Stomach smooth muscle (tissue), 2 donors: ENCODE data around the gene SLC8A2.

Experiments used
- H3K27ac ChIP-seq: one replicate; pipeline ENCODE4 v1.7.0; 2013; ENCODE audit warnings: mild to moderate bottlenecking, low read length, inconsistent platforms
- H3K27me3 ChIP-seq, 2 donors: one replicate each; pipeline ENCODE4 v1.7.0; 2013; ENCODE audit warnings: low read length in 2 of 2; ENCODE audit not compliant: insufficient read depth in 2 of 2, control insufficient read depth in 1 of 2
- H3K36me3 ChIP-seq, 2 donors: one replicate each; pipeline ENCODE4 v1.7.0; 2013; ENCODE audit warnings: low read length in 2 of 2; ENCODE audit not compliant: control insufficient read depth in 2 of 2, insufficient read depth in 2 of 2
- H3K4me1 ChIP-seq: one replicate; pipeline ENCODE4 v1.7.0; 2013; ENCODE audit warnings: low read length; ENCODE audit not compliant: control insufficient read depth, insufficient read depth
- H3K4me3 ChIP-seq, 2 donors: one replicate each; pipeline ENCODE4 v1.7.0; 2013; ENCODE audit warnings: low read length in 2 of 2
- H3K9ac ChIP-seq, 2 donors: one replicate each; pipeline ENCODE4 v1.7.0; 2013; ENCODE audit warnings: low read length in 2 of 2, mild to moderate bottlenecking in 1 of 2
- H3K9me3 ChIP-seq, 2 donors: one replicate each; pipeline ENCODE4 v1.7.0; 2013; ENCODE audit warnings: low read length in 2 of 2; ENCODE audit not compliant: control insufficient read depth in 2 of 2
- donor health status: healthy.
- donor health status: Pancreatic carcinoma.

The SLC8A2 gene

GRCh38 chr19:47473336-47473735 lies 1.6 kb upstream of the SLC8A2 start:
- no peaks in the 10 kb centered on the region for H3K36me3 ChIP-seq
- H3K9ac ChIP-seq: no peak overlapping the region
- H3K27ac ChIP-seq: no peak overlapping the region
- H3K4me3 ChIP-seq: no peak overlapping the region
- peaks cover 0 to 2% of the 10 kb centered on the region in 2 donors for H3K27me3 ChIP-seq
- peaks cover 35% of the 10 kb centered on the region for H3K4me1 ChIP-seq
- H3K9me3 ChIP-seq: no peaks in the 10 kb centered on the region

- Histone ChIP-seq H3K36me3 (no peaks in the 10 kb centered on the region), H3K27ac (peak overlapping the region; percentile 67), H3K27me3 (peaks cover 0 to 2% of the 10 kb centered on the region in 2 donors), H3K4me3 (peak overlapping the region; percentile 72 to 78), H3K9ac (peak overlapping the region; percentile 74 to 76), H3K9me3 (no peaks in the 10 kb centered on the region), H3K4me1 (peaks cover 38% of the 10 kb centered on the region)
Measured at GRCh38 chr19:47471381-47471732, 336 bp downstream of the SLC8A2 start.

- H3K4me3 ChIP-seq: peak overlapping the region; percentile 72 to 78
- no peaks in the 10 kb centered on the region for H3K9me3 ChIP-seq
- peak overlapping the region; percentile 67 for H3K27ac ChIP-seq
- H3K9ac ChIP-seq: peak overlapping the region; percentile 74 to 76
- no peaks in the 10 kb centered on the region for H3K36me3 ChIP-seq
- peaks cover 38% of the 10 kb centered on the region for H3K4me1 ChIP-seq
- H3K27me3 ChIP-seq: peaks cover 0 to 2% of the 10 kb centered on the region in 2 donors
Measured at GRCh38 chr19:47470447-47471195, 1.1 kb downstream of the SLC8A2 start.

GRCh38 chr19:47469719-47470118 lies 2.0 kb downstream of the SLC8A2 start:
- Histone ChIP-seq H3K4me3 (peak overlapping the region; percentile 72 to 78), H3K9me3 (no peaks in the 10 kb centered on the region), H3K27ac (peak overlapping the region; percentile 67), H3K27me3 (peaks cover 0 to 3% of the 10 kb centered on the region in 2 donors), H3K36me3 (peaks cover 3 to 4% of the 10 kb centered on the region in 2 donors), H3K9ac (peak overlapping the region; percentile 51 to 61), H3K4me1 (peaks cover 38% of the 10 kb centered on the region)

GRCh38 chr19:47469363-47469700 lies 2.4 kb downstream of the SLC8A2 start:
- Histone ChIP-seq H3K9ac (peak overlapping the region in 1 of 2 donors; percentile 61), H3K27ac (peak overlapping the region; percentile 67), H3K27me3 (peaks cover 0 to 3% of the 10 kb centered on the region in 2 donors), H3K9me3 (no peaks in the 10 kb centered on the region), H3K36me3 (peaks cover 3 to 5% of the 10 kb centered on the region in 2 donors), H3K4me3 (peak overlapping the region; percentile 72 to 78), H3K4me1 (peaks cover 38% of the 10 kb centered on the region)

- Histone ChIP-seq H3K27me3 (peaks cover 0 to 3% of the 10 kb centered on the region in 2 donors), H3K27ac (peak overlapping the region; percentile 67), H3K4me1 (peaks cover 38% of the 10 kb centered on the region), H3K4me3 (no peak overlapping the region), H3K9me3 (no peaks in the 10 kb centered on the region), H3K36me3 (peaks cover 3 to 5% of the 10 kb centered on the region in 2 donors), H3K9ac (no peak overlapping the region)
Measured at GRCh38 chr19:47467914-47468313, 3.8 kb downstream of the SLC8A2 start.

- no peak overlapping the region for H3K4me3 ChIP-seq
- no peak overlapping the region for H3K9ac ChIP-seq
- H3K4me1 ChIP-seq: peaks cover 29% of the 10 kb centered on the region
- H3K27me3 ChIP-seq: peaks cover 0 to 3% of the 10 kb centered on the region in 2 donors
- peaks cover 3 to 10% of the 10 kb centered on the region in 2 donors for H3K36me3 ChIP-seq
- H3K27ac ChIP-seq: no peak overlapping the region
- no peaks in the 10 kb centered on the region for H3K9me3 ChIP-seq
Measured at GRCh38 chr19:47465957-47466356, 5.7 kb downstream of the SLC8A2 start.

GRCh38 chr19:47464675-47465419 lies 6.8 kb downstream of the SLC8A2 start:
- Histone ChIP-seq H3K9me3 (no peaks in the 10 kb centered on the region), H3K4me1 (peaks cover 18% of the 10 kb centered on the region), H3K4me3 (no peak overlapping the region), H3K36me3 (peaks cover 3 to 10% of the 10 kb centered on the region in 2 donors), H3K9ac (no peak overlapping the region), H3K27me3 (peaks cover 0 to 4% of the 10 kb centered on the region in 2 donors), H3K27ac (no peak overlapping the region)

GRCh38 chr19:47461876-47462275 lies 9.8 kb downstream of the SLC8A2 start:
- Histone ChIP-seq H3K36me3 (peaks cover 3 to 10% of the 10 kb centered on the region in 2 donors), H3K27me3 (peaks cover 0 to 8% of the 10 kb centered on the region in 2 donors), H3K9me3 (no peaks in the 10 kb centered on the region), H3K4me1 (no peaks in the 10 kb centered on the region), H3K9ac (no peak overlapping the region), H3K4me3 (no peak overlapping the region), H3K27ac (no peak overlapping the region)

GRCh38 chr19:47459477-47459876 lies 12.2 kb downstream of the SLC8A2 start:
- H3K9ac ChIP-seq: no peak overlapping the region
- peaks cover 0 to 6% of the 10 kb centered on the region in 2 donors for H3K27me3 ChIP-seq
- peaks cover 0 to 4% of the 10 kb centered on the region in 2 donors for H3K9me3 ChIP-seq
- H3K27ac ChIP-seq: no peak overlapping the region
- H3K4me1 ChIP-seq: no peaks in the 10 kb centered on the region
- no peak overlapping the region for H3K4me3 ChIP-seq
- H3K36me3 ChIP-seq: peaks cover 5 to 13% of the 10 kb centered on the region in 2 donors
